Measurements from ENCODE around the gene CDT1.
"Not testable (repeated sequence)": the region's sequence is repeated elsewhere in the genome, so short reads cannot be mapped to it uniquely, and the experiment has no call there.

Gene CDT1

DNA sequence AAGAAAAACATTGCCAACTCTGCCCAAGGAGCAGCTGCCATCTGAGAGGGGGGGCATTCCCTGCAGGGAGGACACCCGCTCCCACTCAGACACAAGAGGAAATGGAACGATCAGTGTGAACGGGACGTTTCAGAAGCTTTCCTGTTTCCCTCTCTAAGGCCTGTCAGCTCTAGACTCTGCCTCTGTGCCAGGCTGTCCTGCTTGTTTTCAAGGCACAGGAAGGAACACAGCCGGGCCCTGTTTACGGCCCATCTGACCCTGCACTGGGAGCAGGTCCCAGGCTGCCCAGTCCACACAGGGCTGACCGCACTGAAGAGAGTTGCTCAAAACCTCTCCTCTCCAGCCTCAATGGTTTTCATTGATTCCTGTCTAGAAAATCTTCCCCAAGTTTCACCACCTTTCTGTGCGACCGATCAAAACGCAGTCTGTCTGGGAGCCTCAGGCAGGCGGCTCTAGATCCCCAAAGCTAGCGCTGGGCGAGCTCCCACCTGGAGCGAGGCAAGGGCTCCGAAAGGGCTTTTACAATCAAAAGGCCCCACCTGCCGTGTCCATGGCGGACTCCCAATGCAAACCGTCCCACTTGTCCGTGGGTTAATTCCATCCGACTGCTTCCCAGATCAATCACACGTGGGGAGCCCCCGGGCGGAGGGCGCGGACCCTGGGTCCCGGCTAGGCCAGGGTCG, 20.1 kb upstream of the CDT1 start:
- TF ChIP-seq CTCF (IDR thresholded peaks at IDR 0.05; ENCODE audit: low read depth, low read length, missing control alignments) = no peak
- in situ Hi-C loops (cut with HindIII; ENCODE audit: low sequenced_read_pairs) = loop anchor here (10.0 kb wide), 1 partner anchor 109 kb away; no protein-coding TSS in a partner anchor
- DNase-seq (ENCODE audit: low read depth) = no peak
- H3K4me3 ChIP-seq (ENCODE audit: low read depth, low read length) = peak overlapping the region; percentile 58

- peak; percentile 41 for DNase-seq (ENCODE audit: low read depth)
- in situ Hi-C loops (cut with HindIII; ENCODE audit: low sequenced_read_pairs) = loop anchor here (10.0 kb wide), 1 partner anchor 109 kb away; no protein-coding TSS in a partner anchor
- peak overlapping the region; percentile 58 for H3K4me3 ChIP-seq (ENCODE audit: low read depth, low read length)
- TF ChIP-seq CTCF (IDR thresholded peaks at IDR 0.05; ENCODE audit: low read depth, low read length, missing control alignments) = peak; percentile 67
Observed at GRCh38 chr16:88784074-88784855, 19.3 kb upstream of the CDT1 start.

DNA sequence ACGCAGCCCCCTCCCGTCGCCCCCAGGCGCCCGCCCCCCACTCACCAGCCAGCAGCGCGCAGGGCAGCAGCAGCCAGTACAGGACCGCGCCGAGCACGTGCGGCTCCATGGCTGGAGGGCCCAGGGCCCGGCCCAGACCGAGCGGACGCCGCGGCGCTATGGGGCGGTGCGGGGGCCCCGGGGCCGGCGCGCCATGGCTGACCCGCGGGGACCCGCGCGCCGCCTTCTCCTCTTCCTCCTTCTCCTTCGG, 18.8 kb upstream of the CDT1 start:
- H3K4me3 ChIP-seq (ENCODE audit: low read depth, low read length) = peak overlapping the region; percentile 58
- no peak for DNase-seq (ENCODE audit: low read depth)
- in situ Hi-C loops (cut with HindIII; ENCODE audit: low sequenced_read_pairs) = loop anchor here (10.0 kb wide), 1 partner anchor 110 kb away; no protein-coding TSS in a partner anchor
- no peak for TF ChIP-seq CTCF (IDR thresholded peaks at IDR 0.05; ENCODE audit: low read depth, low read length, missing control alignments)

- no peak for DNase-seq (ENCODE audit: low read depth)
- H3K4me3 ChIP-seq (ENCODE audit: low read depth, low read length) = peak within 1 kb of the TSS; percentile 58
- in situ Hi-C loops (cut with HindIII; ENCODE audit: low sequenced_read_pairs) = loop anchor here (10.0 kb wide), 1 partner anchor 111 kb away; no protein-coding TSS in a partner anchor
- TF ChIP-seq CTCF (IDR thresholded peaks at IDR 0.05; ENCODE audit: low read depth, low read length, missing control alignments) = peak; percentile 74
Observed at GRCh38 chr16:88785106-88785924, 18.3 kb upstream of the CDT1 start, which contains the start of gene PIEZO1. Gene PIEZO1 (minus strand): TSS chr16:88785220. CDS start chr16:88784964, 256 bp downstream.

DNA sequence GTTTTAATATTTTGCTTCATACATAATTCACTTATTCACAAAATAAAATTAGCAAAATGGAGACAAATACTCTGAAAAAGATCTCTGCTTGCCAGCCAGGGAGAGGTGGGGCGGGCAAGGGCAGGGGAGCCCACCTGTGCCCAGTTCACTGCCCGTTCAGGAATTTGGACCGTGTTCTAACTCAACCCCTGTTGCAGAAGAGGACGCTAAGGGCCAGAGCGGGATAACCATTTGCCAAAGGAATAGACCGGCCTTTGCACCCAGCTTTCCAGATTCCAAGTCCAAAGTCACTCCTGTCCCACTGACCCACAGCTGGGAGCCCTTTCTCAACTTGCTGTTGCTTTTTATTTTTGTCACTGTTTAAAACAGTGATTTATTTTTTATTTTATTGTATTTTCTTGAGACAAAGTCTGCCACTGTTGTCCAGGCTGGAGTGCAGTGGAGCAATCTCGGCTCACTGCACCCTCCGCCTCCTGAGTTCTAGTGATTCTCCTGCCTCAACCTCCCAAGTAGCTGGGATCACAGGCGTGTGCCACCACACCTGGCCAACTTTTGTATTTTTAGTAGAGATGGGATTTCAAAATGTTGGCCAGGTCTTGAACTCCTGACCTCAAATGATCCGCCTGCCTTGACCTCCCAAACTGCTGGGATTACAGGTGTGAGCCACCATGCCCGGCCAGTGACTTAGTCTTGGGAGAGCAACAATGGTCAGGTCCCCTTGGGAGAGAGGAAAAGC, 15.8 kb upstream of the CDT1 start:
- no peak for TF ChIP-seq CTCF (IDR thresholded peaks at IDR 0.05; ENCODE audit: low read depth, low read length, missing control alignments)
- in situ Hi-C loops (cut with HindIII; ENCODE audit: low sequenced_read_pairs) = loop anchor here (10.0 kb wide), 1 partner anchor 113 kb away; no protein-coding TSS in a partner anchor
- DNase-seq (ENCODE audit: low read depth) = no peak
- H3K4me3 ChIP-seq (ENCODE audit: low read depth, low read length) = no peak overlapping the region

DNA sequence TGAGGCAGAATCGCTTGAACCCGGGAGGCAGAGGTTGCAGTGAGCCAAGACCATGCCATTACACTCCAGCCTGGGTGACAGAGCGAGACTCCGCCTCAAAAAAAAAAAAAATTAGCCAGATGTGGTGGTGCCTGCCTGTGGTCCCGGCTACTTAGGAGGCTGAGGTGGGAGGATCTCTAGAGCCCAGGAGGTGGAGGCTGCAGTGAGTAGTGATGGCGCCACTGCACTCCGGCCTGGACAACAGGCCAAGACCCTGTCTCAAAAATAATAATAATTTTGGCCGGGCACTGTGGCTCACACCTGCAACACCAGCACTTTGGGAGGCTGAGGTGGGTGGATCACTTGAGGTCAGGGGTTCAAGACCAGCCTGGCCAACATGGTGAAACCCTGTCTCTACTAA, 14.8 kb upstream of the CDT1 start:
- DNase-seq (ENCODE audit: low read depth) = not testable (repeated sequence)
- in situ Hi-C loops (cut with HindIII; ENCODE audit: low sequenced_read_pairs) = loop anchor here (10.0 kb wide), 1 partner anchor 114 kb away; no protein-coding TSS in a partner anchor

More for the DNA sequence above, 14.8 kb upstream of the CDT1 start:
- not testable (repeated sequence) for H3K4me3 ChIP-seq (ENCODE audit: low read depth, low read length)

All from astrocyte of the cerebellum (primary cell).